Activated CD8-positive, alpha-beta memory T cell treated with anti-CD3 and anti-CD28 coated beads, Interleukin-2, amount 50 U/mL, for 1 hour (primary cell): Measurements from ENCODE around the gene MLLT10.

Source experiments
- DNase-seq: peaks from one replicate; pipeline ENCODE4 v3.0.0-alpha.2; 2020; ENCODE audit errors: extremely low read depth

MLLT10 gene

DNA sequence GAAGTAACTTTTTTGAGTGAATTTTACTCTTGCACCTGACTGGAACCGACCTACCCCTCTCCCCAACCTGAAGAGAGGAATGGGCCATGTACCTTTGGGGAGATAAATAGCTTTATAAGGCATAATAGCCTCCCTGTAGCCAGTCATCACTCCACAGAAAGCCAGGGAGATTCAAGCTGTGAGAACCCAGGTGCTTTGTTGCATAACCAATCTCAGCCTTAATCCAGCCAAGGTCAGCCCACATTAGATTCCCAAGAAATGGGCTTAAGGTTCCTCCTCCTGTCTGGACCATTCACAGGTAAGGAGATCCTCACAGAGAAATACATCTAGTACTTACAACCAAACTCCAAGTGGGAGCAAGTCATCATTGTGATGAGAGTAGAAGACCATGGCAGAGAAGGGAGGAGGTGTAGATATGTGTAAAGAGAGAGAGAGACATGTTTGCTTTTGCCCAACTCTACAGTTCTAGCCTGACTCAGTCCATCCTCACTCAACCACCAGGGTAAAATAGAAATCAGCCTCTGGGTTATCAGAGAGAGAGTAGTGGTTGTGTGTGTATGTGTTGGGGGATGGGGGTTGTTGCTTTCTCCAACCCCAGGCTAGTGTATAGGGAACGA lies 32.2 kb upstream of the MLLT10 start:
- no peak for DNase-seq

DNA sequence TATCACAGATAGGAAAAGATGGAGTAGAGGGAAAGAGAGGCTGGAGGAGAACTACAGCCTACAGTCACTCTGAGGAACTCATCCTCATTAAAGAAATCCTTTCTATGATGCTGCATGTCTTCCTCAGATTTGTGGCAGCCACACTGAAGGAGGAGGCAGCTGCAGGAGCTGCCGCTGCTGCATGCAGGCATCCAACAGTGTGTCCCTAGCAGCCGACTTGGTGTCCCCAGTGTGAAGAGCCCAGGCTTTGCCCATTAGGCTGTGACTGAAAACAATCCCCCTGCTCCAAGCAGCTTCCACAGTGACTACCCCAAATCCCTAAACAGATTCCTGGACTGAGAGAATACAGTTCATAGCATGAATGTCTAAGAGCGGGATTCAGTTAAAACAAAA lies 31.7 kb upstream of the MLLT10 start:
- DNase-seq: no peak

DNA sequence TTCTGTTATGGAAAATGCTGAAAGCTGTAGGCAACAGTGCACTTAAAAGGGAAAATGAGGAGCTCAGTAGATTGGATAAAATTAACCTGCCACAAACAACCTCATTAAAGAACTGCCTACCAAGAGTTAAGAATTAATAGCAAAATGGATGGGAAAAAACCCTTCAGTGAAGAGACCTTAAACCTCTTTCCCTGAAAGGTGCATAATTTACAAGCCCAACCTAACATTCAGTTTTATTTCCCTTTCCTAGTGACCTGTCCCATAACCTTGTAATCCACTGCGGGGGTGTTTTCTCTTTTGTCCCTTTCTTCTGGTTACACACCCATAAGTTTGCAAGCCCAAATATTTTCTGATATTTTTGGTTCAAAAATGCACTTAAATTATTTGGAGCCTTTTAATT lies 30.5 kb upstream of the MLLT10 start:
- DNase-seq: no peak

GRCh38 chr10:21505711-21506278 lies 28.2 kb upstream of the MLLT10 start:
- DNase-seq: no peak

DNA sequence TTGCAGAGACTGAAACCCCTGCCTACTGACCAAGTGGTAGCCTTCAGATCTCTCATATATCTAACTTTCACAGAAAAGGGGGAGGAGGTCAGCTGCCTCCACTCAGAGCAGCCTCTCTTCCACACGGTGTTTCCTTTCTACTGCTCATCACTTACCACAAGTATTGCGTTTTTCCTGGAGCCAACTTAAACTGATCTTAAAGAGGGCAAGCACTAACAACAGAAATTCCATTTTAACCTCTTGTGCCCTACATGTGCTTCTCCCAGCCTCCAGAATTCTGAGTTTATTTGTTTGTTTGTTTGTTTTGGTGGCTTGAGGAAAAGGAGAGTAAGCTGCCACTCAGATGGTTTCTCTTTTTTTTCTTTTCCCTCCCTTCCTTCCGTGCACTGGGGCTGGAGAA lies 27.7 kb upstream of the MLLT10 start:
- DNase-seq: no peak

DNA sequence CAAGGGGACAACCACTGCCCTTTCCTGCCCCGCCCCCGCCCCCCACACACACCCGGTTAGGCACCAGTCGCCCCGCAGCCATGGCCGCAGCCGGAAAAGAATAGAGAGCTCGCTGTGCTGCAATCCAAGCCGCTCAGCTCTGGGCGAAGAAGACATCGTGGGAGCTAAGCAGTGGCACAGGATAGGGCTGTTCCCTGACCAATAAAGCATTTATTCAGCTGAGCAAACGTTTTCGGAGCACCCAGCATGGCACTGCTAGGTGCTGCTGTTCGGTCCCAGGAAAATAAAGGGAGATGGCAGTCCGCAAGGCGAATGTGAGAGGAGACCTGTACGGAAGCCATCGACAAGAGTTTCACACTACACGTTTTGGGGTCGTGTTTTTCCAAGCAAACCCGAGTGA lies 26.9 kb upstream of the MLLT10 start:
- no peak for DNase-seq

- DNase-seq: no peak
These were observed 25.2 kb upstream of the MLLT10 start for GRCh38 chr10:21508706-21509331.

DNA sequence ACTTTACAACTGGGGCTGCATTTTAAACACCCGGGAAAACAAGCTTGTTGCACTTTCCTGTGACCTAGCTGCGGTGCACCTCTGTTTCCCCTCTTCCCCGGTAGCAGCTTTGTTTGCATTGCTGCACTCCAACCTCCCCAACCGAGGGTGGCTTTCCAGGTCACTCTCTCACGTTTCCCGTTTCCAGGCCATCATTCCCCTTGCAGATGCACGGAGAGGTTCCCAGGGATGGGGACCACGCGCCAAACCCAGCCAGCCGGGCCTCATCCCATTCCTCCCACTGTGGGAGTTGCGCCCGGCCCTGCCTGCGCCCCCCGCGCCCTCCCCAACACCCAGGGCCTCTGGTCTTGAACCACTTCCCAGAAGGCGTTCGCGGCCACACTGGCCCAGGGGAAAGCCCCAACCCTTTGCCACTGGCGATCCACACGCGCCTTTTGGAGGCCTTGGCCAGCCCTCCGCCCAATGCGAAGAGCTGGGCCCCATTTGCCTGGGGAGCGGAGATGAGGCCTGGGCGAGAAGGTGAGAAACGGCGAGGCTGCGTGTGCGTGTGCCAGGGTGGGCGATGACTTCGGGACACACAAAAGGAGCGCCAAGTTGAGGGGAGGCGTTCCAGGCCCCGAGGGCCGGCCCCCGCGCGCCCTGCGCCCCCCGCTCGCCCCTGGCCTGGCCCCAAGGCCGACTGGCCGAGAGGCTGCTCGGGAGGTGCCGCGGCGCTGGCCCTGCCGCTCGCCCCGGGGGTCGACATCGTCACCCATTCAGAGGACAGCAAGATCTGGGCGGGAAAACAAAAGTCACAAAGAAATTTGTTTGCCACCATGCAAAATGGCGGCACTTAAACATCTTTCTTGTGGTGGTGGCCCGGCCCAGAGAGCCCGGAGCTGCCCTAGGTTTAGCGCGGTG lies 24.4 kb upstream of the MLLT10 start:
- no peak for DNase-seq

- no peak for DNase-seq
These were observed 23.6 kb upstream of the MLLT10 start for GRCh38 chr10:21510241-21511094.

DNA sequence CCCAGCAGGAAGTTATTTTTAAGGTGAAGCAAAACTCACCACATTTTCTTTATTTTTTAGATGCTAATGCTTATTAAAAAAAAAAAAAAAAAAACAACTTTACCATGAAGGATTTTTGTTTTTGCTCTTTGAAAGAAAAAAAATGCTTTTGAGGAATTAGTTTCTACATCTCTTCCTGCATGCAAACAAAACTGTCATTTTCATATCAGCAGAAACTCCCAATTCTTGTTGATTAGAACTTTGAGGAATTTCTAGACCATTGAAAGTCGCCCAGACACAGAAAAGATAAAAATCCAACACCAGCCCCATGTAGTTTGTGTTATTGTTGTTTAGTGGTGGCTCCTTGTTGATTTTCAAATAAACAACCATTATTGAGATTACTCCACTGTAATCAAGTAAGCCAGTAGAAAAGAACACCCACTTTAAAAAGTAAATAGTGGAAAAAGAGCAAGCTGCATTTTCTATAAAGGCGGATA lies 22.9 kb upstream of the MLLT10 start:
- no peak for DNase-seq

DNA sequence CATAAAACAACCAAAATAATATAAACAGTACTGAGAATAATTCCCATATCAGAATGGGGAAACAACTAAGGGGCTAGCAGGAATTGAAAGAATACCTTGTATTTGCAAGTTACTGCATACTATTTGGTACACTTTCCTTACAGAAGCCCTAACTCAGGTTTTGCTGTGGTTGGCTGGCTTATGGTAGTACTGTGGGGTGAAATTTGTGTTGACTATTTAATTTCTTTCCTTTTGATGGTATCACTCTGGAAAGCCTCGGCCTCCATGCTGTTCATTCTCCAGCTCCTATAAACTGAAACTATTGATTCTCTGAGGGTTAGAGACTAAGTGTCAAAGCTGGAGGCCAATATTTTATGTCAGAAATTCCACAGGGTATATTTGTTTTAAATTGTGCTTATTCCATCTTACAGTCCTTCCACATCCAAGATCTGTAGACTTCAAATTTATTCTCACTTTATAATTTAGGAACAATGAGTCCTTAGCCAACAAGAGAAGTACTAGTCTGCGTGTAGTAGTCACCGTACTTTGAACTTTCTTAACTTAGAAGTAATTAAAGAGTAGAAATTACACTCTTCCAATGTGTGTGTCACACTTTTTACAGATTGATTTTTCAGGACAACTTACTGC lies 22.0 kb upstream of the MLLT10 start:
- no peak for DNase-seq

DNA sequence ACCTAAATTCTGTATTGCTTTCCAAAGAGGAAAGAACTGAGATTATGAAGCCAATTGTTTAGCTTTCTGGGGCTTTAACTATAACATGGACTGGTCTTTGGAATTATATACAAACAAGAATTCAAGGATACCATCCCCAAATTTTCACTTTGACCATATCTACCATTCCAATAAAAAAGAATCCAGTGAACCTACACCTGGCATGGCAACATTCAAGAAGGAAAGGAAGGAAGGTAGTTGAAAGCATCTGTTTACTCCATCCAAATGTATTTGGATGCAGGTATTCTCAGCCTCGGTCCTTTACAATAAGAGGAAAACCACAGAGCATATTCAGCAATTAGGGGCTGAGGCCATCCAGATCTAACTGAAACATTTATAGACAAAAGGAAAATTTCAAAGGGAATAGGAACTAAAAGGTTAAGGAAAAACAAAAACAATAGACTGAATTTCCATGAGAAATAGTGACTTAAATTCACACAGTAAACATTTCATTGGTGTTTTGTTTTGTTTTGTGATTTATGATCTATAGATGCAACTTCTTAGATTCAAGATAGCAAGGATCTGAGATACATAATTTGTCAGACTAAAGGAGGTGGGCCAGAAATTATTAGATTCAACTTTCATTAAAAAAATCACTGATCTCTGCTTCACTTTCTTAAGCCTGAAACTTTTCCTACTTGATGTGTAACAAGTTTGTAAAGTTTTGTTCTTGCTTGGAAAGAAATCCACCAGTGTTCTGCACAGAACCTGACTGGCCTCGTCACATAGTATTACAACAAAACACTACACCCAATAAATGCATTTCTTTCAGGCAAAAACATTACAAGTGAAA lies 21.2 kb upstream of the MLLT10 start:
- DNase-seq: no peak

GRCh38 chr10:21513405-21513788 lies 20.6 kb upstream of the MLLT10 start:
- DNase-seq: no peak

- no peak for DNase-seq
These were observed 19.8 kb upstream of the MLLT10 start for GRCh38 chr10:21514129-21514817.

- DNase-seq: no peak
These were observed 19.1 kb upstream of the MLLT10 start for GRCh38 chr10:21514818-21515351.

DNA sequence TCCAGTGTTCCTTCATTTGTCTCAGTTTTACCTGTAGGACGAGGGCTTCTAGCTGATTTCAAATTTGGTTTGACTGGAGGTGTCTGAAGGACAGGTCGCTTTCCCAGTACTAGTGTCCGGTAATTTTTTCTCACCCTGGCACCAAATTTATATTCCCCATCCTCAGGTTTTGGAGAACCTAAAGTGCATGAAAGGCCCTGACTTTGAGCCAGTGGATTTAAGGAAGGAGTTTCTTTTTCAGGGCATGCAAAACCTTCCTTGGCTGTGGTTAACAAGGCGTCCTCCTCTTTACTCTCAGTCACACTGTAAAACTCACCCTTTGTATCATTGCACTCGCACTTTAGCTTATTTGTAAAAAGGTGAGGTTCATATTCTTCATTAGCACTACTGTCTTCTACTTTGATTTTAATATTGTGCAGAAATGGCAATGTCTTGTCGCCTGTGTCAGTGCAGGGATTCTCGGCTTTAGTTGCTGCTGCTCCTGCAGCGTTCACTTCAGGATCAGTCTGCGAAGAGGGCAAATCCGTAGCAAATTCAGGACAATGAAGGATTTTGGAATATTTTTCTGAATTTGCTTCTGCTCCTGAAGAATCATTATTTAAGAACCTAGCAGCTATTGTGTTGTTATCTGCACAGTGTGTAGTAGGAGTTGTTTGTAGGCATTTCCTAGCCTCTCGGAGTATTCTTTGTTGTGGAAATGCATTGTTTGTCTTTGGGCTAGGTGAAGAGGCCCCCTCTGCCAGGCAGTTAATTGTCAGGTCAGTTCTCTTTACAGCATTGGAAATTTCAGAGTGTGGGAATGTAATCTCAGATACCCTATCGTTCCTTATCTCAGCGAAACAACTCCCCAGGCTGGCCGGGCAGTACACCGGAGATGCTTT lies 18.4 kb upstream of the MLLT10 start:
- DNase-seq: no peak

DNA sequence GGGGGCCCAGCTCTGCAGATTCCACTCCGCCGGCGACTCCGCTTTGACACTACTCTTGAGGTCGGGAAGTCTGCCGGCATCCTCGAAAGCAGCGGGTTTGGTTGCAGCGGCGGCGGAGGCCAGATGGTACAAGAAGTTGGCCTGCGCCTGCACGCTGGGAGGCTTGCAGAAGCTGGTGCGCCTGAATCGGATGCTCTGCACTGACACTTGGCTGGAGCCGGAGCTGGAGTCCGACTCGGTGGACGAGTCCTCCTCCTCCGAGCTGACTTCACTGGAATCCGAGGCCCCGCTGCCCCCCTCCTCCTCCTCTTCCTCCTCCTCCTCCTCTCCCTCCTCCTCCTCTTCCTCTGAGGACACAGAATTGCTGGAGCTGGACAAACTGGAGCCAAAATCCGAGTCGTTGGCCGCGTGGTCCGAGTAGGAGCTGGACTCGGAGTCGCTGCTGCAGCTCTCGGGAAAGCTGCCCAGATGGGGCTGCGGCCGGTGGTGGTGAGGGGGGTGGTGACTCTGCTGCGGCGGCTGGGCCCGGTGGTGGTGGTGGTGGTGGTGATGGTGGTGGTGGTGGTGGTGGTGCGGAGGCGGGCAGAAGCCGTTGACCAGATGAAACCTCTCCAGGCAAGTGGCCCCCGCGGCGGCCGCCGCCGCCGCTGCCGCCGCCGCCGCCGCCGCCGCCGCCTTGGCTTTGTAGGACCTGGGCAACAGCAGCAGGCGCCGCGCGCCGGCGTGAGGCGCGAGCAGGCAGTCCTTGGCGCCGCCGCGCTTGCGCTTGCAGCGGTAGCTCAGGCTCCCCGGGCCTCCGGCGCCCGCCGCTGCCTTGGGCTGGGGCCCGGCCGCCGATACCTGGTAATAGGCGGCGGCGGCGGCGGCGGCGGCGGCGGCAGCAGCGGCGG lies 17.5 kb upstream of the MLLT10 start:
- no peak for DNase-seq
